ENCODE data around the gene TRIP6.

TRIP6 gene

GRCh38 chr7:100893318-100893895 lies 26.2 kb downstream of the TRIP6 start:
- POLR2A ChIA-PET: interaction anchor here (0.6 kb wide), 1 partner anchor 155 kb away, joined by 4 read pairs; no protein-coding TSS in a partner anchor
- DNase-seq (ENCODE audit: low read depth, low spot score): no peak
- TF ChIP-seq CTCF (IDR thresholded peaks at IDR 0.05; ENCODE audit: insufficient read depth, low read length, missing control alignments): no peak
- no peak overlapping the region for H3K4me3 ChIP-seq (ENCODE audit: low read depth, low read length)
- CTCF ChIA-PET: interaction anchor here (1.3 to 3.7 kb wide), 7 partner anchors 65 to 389 kb away, joined by 3 to 45 read pairs (median 4); no protein-coding TSS in a partner anchor

- CTCF ChIA-PET: interaction anchor here (0.7 to 3.7 kb wide), 22 partner anchors 9 to 400 kb away, joined by 3 to 45 read pairs (median 4); no protein-coding TSS in a partner anchor
- POLR2A ChIA-PET: interaction anchor here (0.8 kb wide), 1 partner anchor 223 kb away, joined by 3 read pairs; no protein-coding TSS in a partner anchor
- DNase-seq (ENCODE audit: low read depth, low spot score): no peak
- H3K4me3 ChIP-seq (ENCODE audit: low read depth, low read length): no peak overlapping the region
- no peak for TF ChIP-seq CTCF (IDR thresholded peaks at IDR 0.05; ENCODE audit: insufficient read depth, low read length, missing control alignments)
Measured at GRCh38 chr7:100893910-100894721, 26.9 kb downstream of the TRIP6 start.

- DNase-seq (ENCODE audit: low read depth, low spot score): no peak
- ChIA-PET CTCF (interaction anchor here (0.7 to 3.7 kb wide), 24 partner anchors 8 to 388 kb away, joined by 3 to 45 read pairs (median 4); no protein-coding TSS in a partner anchor), POLR2A (interaction anchor here (0.8 kb wide), 1 partner anchor 222 kb away, joined by 3 read pairs; no protein-coding TSS in a partner anchor)
- peak overlapping the region; percentile 40 for H3K4me3 ChIP-seq (ENCODE audit: low read depth, low read length)
- TF ChIP-seq CTCF (IDR thresholded peaks at IDR 0.05; ENCODE audit: insufficient read depth, low read length, missing control alignments): peak; percentile 93
Measured at GRCh38 chr7:100894860-100895700, 27.9 kb downstream of the TRIP6 start.

- peak within 1 kb of the TSS; percentile 40 for H3K4me3 ChIP-seq (ENCODE audit: low read depth, low read length)
- DNase-seq (ENCODE audit: low read depth, low spot score): no peak
- ChIA-PET POLR2A (no interaction called here), CTCF (interaction anchor here (0.9 to 3.7 kb wide), 11 partner anchors 8 to 387 kb away, joined by 3 to 45 read pairs (median 6); no protein-coding TSS in a partner anchor)
- no peak for TF ChIP-seq CTCF (IDR thresholded peaks at IDR 0.05; ENCODE audit: insufficient read depth, low read length, missing control alignments)
Measured at GRCh38 chr7:100895701-100895955, 28.4 kb downstream of the TRIP6 start, which contains the start of gene ACHE. TSS of gene ACHE (minus strand) at chr7:100895888. CDS start at chr7:100894232, 1,656 bp downstream.

GRCh38 chr7:100895956-100896731 lies 29.0 kb downstream of the TRIP6 start:
- H3K4me3 ChIP-seq (ENCODE audit: low read depth, low read length): peak overlapping the region; percentile 3; the same call in 1 of the 2 replicates
- no peak for TF ChIP-seq CTCF (IDR thresholded peaks at IDR 0.05; ENCODE audit: insufficient read depth, low read length, missing control alignments)
- no peak for DNase-seq (ENCODE audit: low read depth, low spot score)

More at GRCh38 chr7:100895956-100896731, 29.0 kb downstream of the TRIP6 start:
- POLR2A ChIA-PET: no interaction called here
- CTCF ChIA-PET: interaction anchor here (0.9 to 9.3 kb wide), 10 partner anchors 7 to 347 kb away, joined by 3 to 105 read pairs (median 13); no protein-coding TSS in a partner anchor
